Superior temporal gyrus (tissue), 1 donor: ENCODE results near the gene AFMID.

Experiments
- DNase-seq: peaks from one replicate; pipeline ENCODE4 v3.0.0-alpha.2; 2016; ENCODE audit errors: extremely low spot score

The AFMID gene

DNA sequence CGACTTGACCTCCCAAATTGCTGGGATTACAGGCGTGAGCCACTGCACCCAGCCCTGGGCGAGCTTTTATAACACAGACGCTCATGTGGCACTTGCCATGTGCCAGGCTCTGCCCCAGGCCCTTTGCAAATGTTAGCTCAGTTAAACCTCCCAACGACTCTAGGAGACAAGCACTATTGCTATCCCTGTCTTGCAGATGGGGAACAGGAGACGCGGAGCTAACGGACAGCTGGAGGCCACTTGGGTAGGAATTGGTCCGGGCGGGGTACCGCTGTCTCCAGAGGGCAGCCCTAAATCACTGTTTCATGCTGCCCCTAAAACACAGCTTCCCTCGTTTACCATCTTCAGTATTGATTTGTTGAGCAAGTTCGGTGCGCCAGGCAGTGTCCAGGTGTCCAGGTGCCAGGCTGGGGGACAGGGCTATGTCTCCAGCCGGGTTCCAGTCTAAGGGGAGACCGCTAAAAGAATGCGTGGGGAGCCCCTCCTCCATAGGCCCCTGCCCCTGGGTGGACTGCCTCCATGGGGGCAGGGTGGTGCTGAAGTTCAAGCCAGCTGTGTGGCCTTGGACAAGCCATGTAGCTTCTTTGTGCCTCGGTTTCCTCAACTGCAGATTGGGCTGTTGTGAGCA lies 68.0 kb downstream of the AFMID start:
- no peak for DNase-seq

DNA sequence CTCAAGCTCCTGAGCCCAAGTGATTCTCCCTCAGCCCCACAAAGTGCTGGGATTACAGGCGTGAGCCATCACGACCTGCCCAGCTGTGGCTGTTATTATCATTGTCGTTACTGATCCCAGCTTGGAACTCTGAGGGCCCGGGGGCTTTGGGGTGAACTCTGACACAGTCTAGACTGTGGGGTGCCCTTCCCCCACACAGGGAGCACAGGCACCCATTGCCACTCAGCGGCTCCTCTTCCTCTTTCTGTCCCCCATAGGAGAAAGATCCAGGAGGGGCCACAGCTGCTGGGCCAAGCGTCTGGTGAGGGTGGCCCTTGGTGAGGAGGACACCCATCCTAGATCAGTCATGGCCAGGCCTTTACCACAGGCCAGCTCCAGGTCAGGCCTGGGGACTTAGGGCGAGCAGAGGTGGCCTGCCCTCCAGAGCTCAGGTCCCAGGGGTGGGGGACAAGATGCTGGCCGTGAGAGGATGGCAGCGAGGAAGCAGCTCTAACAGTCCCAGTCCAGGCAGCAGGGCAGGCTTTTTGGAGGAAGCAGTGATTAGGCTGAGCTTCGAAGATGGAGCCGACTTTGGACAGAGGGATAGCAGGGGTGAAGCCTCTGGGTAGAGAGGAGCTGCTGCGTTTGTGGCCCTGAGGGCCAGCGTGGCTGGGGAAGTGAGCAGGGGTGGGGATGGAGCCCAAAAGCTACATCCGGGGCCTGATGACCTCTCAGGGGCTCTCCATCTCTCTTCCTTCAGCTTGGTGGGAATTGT lies 69.0 kb downstream of the AFMID start:
- no peak for DNase-seq

DNA sequence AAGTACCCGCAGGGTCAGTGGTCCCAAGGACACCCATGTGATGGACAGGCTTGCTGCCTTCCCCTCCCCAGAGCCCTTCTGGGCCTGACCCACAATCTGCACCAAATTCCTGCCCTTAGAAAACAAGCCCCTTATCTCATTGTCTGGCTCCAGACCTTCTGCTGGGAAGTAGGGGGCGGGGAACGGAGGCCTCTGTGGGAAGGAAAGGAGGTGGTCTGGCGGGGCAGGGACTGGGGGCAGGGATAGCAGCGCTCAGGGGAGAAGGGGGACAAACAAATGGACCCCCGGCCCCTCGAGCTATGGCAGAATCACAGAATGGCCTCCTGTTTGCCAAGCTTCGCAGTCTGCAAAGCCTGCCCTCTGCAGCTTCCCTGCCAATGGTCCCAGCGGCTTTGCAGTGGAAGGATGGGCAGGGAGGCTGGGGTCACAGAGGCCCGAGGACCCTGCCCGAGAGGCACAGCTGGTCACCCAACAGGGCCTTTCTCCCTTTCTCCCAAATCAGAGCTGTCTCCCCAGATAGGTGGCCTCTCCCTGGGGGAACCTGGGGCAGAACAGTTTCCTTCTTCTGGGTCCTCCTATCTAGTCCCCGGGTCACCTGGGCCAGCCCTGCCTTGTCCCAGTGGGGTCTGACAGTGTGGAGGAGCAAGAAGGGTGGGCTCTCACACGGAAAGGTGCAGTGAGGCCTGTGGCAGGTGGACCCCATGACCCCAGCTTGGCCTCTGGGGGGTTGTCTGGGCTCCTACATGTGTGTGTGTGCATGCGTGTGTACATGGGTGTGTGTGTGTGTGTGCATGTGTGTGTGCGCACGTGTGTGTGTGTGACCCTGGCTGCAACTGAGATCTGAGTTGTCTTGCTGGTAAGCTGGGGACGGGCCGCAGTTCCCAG lies 69.8 kb downstream of the AFMID start:
- no peak for DNase-seq
